Jurkat, Clone E6-1 (cell line): Measurements from ENCODE around the gene NGEF.

Source experiments
- DNase-seq: peaks from one replicate; pipeline ENCODE4 v3.0.0-alpha.2; 2011; ENCODE audit warnings: low read depth, low spot score
- H3K4me3 ChIP-seq: 2 replicates; pipeline ENCODE4 v1.5.1; 2011; ENCODE audit warnings: mild to moderate bottlenecking, low read length, control low read depth, moderate library complexity

Gene NGEF

GRCh38 chr2:232892221-232892620 lies 120.8 kb downstream of the NGEF start:
- no peak overlapping the region for H3K4me3 ChIP-seq
- DNase-seq: no peak

DNA sequence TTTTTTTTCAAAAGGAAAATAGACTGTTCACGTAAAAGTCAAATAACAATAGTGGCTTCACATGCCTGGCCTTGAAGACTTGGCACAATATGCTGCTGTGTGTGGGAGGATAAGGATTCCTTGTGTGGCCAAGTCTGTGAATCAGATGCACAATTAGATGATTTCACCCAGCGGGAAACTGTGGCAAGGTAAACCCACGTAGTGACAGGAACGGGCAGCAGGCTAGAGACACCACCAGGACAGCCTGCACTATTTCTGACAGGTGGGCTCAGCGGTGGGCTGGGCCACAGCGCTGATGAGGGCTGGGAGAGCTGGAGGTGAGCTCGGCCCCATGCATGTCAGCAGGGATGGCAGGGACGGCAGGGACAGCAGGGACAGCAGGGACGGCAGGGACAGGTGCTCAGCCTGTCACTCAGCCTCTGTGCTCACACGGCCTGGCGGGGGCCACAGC lies 121.4 kb downstream of the NGEF start:
- DNase-seq: no peak
- H3K4me3 ChIP-seq: no peak overlapping the region

DNA sequence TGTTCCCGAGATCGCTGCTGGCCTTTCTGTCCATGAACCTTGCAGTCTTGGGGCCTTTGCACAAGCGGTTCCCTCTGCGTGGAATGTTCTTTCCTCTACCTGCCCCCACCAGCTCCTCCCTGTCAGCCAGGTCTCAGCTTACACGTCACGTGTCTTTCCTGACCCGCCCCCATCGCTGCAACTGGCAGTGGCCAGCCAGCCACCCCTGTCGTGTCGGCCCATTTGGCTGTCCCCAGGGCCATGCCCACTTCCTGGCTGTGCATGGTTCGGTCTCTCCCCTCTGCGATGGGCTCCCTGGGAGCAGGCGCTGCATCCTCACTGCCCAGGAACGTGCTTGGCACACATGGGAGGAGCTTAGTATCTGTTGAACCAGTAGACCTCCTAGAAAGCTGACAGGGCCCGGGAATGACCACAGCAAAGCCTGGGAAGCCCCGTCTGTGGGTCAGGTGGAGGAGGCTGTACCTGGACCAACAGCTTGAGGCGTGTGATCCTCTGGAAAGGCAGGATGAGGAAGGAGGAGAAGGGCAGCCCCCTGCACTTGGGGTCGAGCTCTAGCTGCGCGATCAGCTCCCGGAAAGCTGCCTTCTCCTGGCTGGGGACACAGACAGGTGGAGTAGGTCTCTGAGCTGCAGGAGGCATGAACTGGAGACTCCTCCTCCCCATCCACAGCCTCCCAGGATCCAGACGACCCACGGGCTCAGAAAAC lies 122.0 kb downstream of the NGEF start:
- no peak overlapping the region for H3K4me3 ChIP-seq
- DNase-seq: no peak

GRCh38 chr2:232890536-232890895 lies 122.5 kb downstream of the NGEF start:
- DNase-seq: no peak
- no peak overlapping the region for H3K4me3 ChIP-seq

DNA sequence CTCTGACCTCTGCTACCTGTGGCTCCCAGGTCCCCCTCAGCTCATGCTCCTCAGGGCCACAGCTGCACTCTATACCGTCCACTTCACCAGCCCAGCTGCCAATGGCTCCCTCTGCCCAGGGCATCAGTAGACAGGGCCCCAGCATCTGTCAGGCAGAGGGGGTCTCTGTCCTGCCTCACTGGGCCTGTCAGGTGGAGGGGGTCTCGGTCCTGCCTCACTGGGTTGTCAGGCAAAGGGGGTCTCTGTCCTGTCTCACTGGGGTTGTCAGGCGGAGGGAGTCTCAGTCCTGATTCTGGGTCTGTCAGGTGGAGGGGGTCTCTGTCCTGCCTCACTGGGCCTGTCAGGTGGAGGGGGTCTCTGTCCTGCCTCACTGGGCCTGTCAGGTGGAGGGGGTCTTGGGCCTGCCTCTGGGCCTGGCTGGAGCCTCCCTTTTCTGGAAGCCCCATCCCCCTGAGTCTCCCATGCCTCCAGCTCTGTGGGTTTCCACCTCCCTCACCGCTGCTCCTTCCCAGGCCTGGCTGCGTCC lies 123.1 kb downstream of the NGEF start:
- no peak for DNase-seq
- H3K4me3 ChIP-seq: no peak overlapping the region

GRCh38 chr2:232888839-232889529 lies 124.1 kb downstream of the NGEF start:
- H3K4me3 ChIP-seq: no peak overlapping the region
- no peak for DNase-seq

- no peak overlapping the region for H3K4me3 ChIP-seq
- no peak for DNase-seq
Measured at GRCh38 chr2:232888099-232888836, 124.8 kb downstream of the NGEF start.

DNA sequence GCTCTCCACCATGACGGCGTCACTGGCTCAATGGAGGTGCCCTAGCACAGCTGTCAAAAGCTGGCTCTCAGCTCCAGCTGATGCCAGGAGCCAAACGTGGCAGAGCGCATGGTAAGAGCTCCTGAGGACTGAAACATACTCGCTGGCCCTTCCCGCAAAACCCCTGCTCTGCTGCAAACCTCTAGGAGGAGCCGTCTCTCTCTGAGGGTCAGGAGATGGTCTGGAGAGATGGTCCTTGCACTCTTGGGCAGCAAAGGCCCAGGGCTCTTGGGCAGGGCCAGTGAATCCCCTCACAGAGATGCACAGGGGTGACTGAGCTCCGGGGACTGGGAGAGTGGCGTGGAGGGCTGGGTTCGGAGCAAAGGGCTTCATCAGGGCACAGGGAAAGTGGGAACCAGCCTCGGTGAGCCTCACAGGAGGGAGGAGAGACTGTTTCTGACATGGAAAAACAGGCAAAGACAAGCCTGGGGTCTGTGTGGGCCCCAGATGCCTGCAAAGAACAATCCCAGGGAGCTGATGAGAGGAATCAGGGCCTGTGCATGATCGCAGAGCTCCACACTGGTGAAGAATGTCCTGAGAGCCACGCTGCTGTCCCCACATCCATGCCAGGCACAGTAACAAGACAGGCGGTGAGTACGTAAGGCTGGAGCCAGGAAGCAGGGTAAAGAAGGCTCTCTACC lies 125.7 kb downstream of the NGEF start:
- H3K4me3 ChIP-seq: no peak overlapping the region
- DNase-seq: no peak

DNA sequence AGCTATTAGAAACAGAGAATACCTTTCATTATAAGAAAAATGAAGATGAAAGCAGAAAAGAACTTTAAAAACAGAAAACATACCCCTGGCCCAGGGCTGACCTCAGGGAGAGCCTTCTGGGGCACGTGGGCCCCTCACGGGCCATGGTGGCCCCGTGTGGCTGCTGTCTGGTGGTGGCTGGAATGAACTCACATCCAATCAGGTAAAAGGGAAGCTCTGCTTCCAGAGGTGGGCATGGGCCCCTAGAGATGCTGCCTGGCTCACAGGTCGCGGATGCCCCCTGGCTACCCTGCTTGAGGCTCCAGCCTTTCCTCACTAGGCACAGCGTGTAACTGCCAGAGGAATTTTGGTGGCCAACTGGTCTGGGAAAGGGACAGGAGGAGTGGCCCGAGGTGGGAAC lies 126.4 kb downstream of the NGEF start:
- DNase-seq: no peak
- no peak overlapping the region for H3K4me3 ChIP-seq

DNA sequence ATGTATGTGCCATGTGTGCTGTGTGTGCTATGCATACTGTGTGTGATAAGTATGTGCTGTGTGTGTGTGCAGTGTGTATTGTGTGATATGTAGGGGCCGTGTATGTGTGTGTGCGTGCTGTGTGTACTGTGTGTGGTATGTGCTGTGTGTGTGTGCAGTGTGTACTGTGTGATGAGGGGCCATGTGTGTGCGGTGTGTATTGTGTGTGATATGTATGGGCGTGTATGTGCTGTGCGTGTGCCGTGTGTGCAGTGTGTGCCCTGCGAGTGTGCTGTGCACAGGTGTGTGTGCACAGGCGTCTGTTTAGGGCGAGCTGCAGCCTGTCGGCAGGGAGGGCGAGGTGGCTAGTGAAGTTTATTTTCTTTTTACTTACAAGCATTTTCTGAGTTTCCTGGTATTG lies 126.9 kb downstream of the NGEF start:
- no peak overlapping the region for H3K4me3 ChIP-seq
- DNase-seq: no peak

- DNase-seq: no peak
Measured at GRCh38 chr2:232885264-232885961, 127.6 kb downstream of the NGEF start.

DNA sequence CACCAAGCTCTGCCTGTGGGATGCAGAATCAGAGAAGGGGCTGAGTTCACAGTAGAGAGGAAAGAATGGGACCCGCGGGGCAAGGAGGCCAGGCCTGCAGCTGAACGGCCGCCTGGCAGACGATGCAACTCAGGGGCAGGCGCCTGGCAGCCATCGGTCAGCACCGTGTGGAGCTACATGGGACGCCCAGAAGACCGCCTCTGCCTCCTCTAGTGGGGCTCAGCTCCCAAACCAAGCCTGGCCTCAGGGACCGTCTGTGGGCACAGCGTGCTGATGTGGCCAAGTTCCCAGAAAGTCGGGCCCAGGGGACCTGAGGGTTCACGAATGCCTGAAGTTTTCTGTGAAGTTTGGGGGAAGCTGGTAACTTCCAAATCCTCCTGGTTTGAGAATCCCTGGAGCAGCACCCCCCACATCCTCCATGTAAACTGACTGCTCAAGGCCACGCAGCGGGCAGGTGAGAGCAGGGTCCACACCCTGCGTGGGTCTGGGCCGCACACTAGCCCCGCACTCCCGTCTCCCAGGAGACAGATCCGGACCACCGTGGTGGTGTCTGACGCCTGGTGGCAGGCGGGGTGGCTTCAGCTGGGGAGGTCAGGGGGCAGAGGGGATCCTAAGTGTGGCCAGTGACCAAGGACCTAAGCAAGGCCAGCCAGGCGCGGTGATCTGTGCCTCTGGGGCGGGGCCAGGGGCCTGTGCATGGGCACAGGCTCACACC lies 128.3 kb downstream of the NGEF start:
- H3K4me3 ChIP-seq: no peak overlapping the region
- DNase-seq: no peak

More at GRCh38 chr2:232885264-232885961, 127.6 kb downstream of the NGEF start:
- no peak overlapping the region for H3K4me3 ChIP-seq

GRCh38 chr2:232884001-232884421 lies 129.0 kb downstream of the NGEF start:
- H3K4me3 ChIP-seq: no peak overlapping the region

GRCh38 chr2:232883116-232883721 lies 129.8 kb downstream of the NGEF start:
- DNase-seq: no peak

More at GRCh38 chr2:232884001-232884421, 129.0 kb downstream of the NGEF start:
- no peak for DNase-seq

DNA sequence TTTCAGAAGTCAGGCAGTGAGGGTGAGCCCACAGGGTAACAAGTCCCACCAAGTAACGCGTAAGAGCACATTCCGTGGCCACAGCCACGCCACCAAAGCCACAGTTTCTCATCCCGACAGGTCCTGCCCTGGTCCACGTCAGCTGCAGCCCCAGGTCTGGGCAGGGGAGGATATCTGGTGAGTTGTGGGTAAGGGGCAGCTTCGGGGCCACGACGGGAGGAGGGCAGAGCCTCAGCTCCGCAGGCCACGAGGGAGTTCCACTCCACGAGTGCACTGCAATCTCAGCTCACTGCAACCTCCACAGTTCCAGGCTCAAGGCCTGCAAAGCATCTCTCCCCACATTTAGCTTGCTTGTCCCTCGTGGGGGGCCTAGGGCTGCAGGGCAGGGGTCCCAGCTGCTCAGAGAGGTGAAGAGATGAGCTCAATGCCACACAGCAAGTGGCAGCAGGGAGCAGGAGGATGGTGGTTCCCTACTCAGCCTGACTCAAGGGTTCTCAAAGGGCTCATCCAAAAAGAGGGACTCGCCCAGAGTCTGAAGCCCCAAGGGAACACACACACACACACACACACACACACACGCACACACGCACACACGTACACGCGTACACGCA lies 130.4 kb downstream of the NGEF start:
- H3K4me3 ChIP-seq: no peak overlapping the region
- DNase-seq: no peak

More at GRCh38 chr2:232883116-232883721, 129.8 kb downstream of the NGEF start:
- no peak overlapping the region for H3K4me3 ChIP-seq

DNA sequence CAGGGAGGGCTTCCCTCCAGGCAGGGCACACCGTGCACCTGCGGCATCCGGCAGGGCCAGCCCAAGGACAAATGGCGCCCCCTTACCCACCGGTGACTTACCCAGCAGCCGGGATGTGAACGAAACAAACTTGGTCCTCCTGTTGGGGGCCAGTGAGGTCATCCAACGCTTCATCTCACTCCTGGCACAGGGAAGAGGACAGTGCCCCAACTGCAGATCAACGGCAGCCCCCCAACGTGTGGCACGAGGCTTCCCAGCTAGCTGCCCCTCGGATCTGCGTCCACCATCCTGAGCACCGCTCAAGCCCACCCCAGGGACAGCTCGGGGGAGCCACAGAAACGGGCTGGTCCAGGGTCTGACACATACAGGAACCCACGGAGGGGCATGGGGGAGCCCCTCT lies 131.0 kb downstream of the NGEF start:
- no peak overlapping the region for H3K4me3 ChIP-seq
- no peak for DNase-seq

DNA sequence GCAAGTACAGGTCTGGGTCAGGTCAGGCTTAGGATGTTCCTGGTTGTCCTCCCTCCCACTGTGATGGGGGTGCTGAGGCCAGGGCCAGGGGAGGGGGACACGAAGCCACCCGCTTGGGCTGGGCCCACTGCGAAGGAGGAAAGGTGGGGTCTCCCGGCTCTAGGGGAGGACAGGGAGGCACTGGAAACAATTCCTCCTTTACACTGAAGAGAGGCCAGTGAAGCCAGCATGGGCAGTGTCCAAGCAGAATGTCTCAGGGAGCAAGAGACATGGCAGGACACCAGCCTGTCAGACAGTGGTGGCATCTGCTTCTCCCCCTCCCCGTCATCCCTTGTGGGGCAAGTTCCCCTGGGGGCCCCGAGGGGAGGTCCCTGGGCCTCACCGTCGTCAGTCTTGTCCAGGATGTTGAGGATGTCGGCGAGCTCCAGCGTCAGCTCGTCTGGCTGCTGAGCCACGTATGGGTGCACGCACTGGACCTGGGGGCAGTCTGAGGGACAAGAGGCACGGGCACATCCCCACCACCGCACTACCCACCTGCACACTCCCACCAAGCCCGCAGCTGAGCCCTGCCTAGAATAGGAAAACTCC lies 132.2 kb downstream of the NGEF start:
- no peak for DNase-seq
- H3K4me3 ChIP-seq: no peak overlapping the region
